Activated CD4-positive, alpha-beta T cell treated with anti-CD3 and anti-CD28 coated beads for 1 hour (primary cell): ENCODE results near the gene GNG12.
"Not testable (repeated sequence)": the region's sequence is repeated elsewhere in the genome, so short reads cannot be mapped to it uniquely, and the experiment has no call there.

Source experiments
- DNase-seq: peaks from one replicate; pipeline ENCODE4 v3.0.0-alpha.2; 2020

Gene GNG12

GRCh38 chr1:67749844-67750690 is 83.2 kb downstream of the GNG12 start:
- no peak for DNase-seq

- DNase-seq: no peak
Measured at GRCh38 chr1:67749263-67749843, 83.9 kb downstream of the GNG12 start.

GRCh38 chr1:67748630-67749029 is 84.6 kb downstream of the GNG12 start:
- no peak for DNase-seq

- no peak for DNase-seq
Measured at GRCh38 chr1:67747671-67748546, 85.4 kb downstream of the GNG12 start.

GRCh38 chr1:67745875-67746698 is 87.2 kb downstream of the GNG12 start:
- DNase-seq: no peak

- DNase-seq: no peak
Measured at GRCh38 chr1:67743072-67743725, 90.1 kb downstream of the GNG12 start.

- no peak for DNase-seq
Measured at GRCh38 chr1:67741736-67742135, 91.5 kb downstream of the GNG12 start.

- DNase-seq: no peak
Measured at GRCh38 chr1:67741121-67741520, 92.1 kb downstream of the GNG12 start.

GRCh38 chr1:67740543-67740942 is 92.7 kb downstream of the GNG12 start:
- DNase-seq: no peak

- DNase-seq: no peak
Measured at GRCh38 chr1:67739361-67739760, 93.9 kb downstream of the GNG12 start.

- no peak for DNase-seq
Measured at GRCh38 chr1:67738401-67738800, 94.9 kb downstream of the GNG12 start.

- DNase-seq: no peak
Measured at GRCh38 chr1:67737875-67738274, 95.4 kb downstream of the GNG12 start.

GRCh38 chr1:67736750-67737149 is 96.5 kb downstream of the GNG12 start:
- no peak for DNase-seq

- peak; percentile 13 for DNase-seq
Measured at GRCh38 chr1:67735806-67736627, 97.2 kb downstream of the GNG12 start.

GRCh38 chr1:67735206-67735605 is 98.1 kb downstream of the GNG12 start:
- no peak for DNase-seq

GRCh38 chr1:67734323-67734690 is 99.0 kb downstream of the GNG12 start:
- DNase-seq: no peak

GRCh38 chr1:67733681-67734322 is 99.5 kb downstream of the GNG12 start:
- DNase-seq: no peak

- DNase-seq: no peak
Measured at GRCh38 chr1:67732750-67733151, 100.5 kb downstream of the GNG12 start.

GRCh38 chr1:67731322-67731721 is 101.9 kb downstream of the GNG12 start:
- no peak for DNase-seq

- not testable (repeated sequence) for DNase-seq
Measured at GRCh38 chr1:67730312-67730711, 103.0 kb downstream of the GNG12 start.

GRCh38 chr1:67729872-67730271 is 103.4 kb downstream of the GNG12 start:
- DNase-seq: no peak
